SH-SY5Y (cell line): ENCODE measurements around the gene DEAF1.

Experiments
- GATA2 ChIP-seq: IDR thresholded peaks from 2 replicates; pipeline ENCODE4 v1.6.1; 2011; ENCODE audit warnings: mild to moderate bottlenecking, low read depth, low read length
- GATA3 ChIP-seq: IDR thresholded peaks from 2 replicates; pipeline ENCODE4 v1.6.1; 2011; ENCODE audit warnings: low read depth, mild to moderate bottlenecking, low read length, moderate library complexity

The DEAF1 gene

DNA sequence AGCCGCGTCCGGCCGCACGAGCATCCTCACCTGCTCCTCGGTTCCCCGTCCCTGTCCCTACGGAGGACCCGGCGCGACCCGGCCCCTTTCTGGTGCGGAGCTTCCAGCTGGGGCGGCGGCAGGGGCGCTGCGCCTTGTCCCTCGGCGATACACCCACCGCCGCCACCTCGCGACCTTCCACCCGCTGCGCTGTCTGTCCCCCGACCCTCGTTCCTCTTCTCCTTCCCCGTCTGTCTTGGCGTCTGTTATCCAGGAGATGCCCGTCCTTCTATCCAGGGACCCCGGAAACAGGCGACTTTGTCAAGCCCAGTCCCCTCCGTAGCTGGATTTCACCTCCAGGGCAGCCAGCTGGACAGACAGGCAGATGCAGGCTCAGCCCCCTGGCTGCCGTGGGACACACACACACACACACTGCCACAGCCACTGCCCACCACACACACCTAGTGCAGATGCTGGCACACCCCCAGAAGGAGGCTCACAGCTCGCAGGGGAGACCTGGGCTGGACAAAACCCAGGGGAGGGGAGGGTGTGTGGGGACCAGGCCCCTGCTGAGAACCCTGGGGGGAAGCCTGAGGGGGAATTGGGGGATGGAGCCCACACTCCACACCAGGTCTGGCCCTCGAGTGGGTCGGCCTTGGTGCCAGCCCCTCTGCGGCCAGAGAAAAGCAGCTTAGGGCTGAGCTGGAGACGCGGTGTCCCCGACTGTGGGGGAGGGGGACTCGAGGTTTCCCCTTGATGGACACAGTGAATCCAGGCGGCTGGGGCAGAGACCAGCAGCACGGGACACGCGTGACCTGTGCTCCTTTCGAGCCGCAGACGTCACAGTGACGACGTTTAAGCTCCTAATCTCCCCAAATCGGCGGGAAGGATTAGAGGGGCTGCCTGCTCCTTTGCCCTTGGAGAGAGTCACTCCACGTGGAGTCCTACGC, 57.2 kb downstream of the DEAF1 start:
- no peak for TF ChIP-seq GATA2
- TF ChIP-seq GATA3: no peak

DNA sequence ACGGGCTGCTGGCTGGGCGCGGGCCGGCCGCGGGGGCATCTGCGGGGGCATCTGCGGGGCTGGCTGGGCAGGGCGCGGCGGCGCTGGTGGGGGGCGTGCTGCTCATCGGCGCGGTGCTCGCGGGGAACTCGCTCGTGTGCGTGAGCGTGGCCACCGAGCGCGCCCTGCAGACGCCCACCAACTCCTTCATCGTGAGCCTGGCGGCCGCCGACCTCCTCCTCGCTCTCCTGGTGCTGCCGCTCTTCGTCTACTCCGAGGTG, 57.8 kb downstream of the DEAF1 start:
- TF ChIP-seq GATA2: no peak
- TF ChIP-seq GATA3: no peak

- TF ChIP-seq GATA2: no peak
- no peak for TF ChIP-seq GATA3
Measured at GRCh38 chr11:636511-637332, 58.3 kb downstream of the DEAF1 start, which contains the start of gene DRD4. TSS of gene DRD4 (plus strand) at chr11:637269. CDS start at chr11:637305, 36 bp downstream.

- TF ChIP-seq GATA2: no peak
- TF ChIP-seq GATA3: no peak
Measured at GRCh38 chr11:635945-636510, 59.0 kb downstream of the DEAF1 start.

GRCh38 chr11:630871-631270, 64.2 kb downstream of the DEAF1 start:
- TF ChIP-seq GATA3 (no peak), GATA2 (no peak)

DNA sequence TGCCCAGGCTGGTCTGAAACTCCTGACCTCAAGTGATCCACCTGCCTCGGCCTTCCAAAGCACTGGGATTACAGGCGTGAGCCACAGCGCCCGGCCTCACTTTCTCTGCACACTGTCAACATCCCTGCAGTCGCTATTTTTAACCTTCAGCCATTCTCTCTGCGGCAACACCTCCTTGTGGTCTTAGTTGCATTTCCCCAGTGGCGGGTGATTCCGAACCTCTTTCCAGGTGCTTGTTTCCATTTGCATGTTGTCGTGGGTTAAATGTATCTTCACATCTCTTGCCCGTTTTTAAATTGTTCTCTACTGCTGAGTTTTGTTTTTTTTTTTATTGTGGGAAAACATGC, 65.8 kb downstream of the DEAF1 start:
- TF ChIP-seq GATA3: no peak
- TF ChIP-seq GATA2: no peak

DNA sequence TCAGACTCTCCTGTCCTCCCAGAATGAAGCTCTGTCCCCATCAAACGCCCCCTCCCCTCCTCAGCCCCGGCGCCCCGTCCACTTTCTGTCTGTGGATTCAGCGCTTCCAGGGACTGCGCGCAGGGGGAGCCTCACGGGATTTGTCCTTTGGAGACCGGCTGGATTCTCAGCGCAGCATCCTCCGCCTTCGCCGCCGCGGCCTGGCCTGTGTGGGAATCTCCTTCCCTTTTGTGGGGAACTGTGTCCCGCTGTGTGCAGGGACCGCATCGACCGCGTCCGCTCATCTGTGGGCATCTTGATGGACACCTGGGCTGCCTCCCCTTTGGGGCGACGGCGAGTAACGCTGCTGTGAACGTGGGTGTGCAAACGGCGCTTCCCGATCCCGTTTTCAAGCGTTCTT, 67.0 kb downstream of the DEAF1 start:
- no peak for TF ChIP-seq GATA3
- no peak for TF ChIP-seq GATA2

DNA sequence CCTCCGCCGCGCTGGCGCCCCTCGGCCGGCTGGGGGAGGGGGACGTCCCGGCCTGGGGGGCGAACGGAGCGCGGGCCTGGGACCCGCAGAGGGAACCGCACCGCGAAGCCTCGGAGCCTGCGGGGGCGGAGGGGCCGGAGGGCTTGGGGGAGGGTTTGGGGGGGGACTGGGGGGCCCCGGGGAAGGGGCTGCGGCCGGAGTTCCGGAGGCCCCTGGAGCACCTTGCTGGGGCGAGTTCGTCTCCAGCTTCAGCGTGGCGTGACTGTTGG, 67.8 kb downstream of the DEAF1 start:
- TF ChIP-seq GATA3 (no peak), GATA2 (no peak)

- TF ChIP-seq GATA3: no peak
- no peak for TF ChIP-seq GATA2
Measured at GRCh38 chr11:626475-627307, 68.3 kb downstream of the DEAF1 start, which contains the start of gene SCT. TSS of gene SCT (minus strand) at chr11:627181. CDS start at chr11:627143, 38 bp downstream.

- TF ChIP-seq GATA3 (no peak), GATA2 (no peak)
Measured at GRCh38 chr11:625636-626268, 69.3 kb downstream of the DEAF1 start.

- TF ChIP-seq GATA3: no peak
- TF ChIP-seq GATA2: no peak
Measured at GRCh38 chr11:624705-625635, 70.1 kb downstream of the DEAF1 start, which contains the start of gene CDHR5. TSS of gene CDHR5 (minus strand) at chr11:624955. CDS start at chr11:624902, 53 bp downstream.

GRCh38 chr11:623999-624704, 70.9 kb downstream of the DEAF1 start:
- TF ChIP-seq GATA3 (no peak), GATA2 (no peak)
